A549 (cell line): ENCODE measurements around the gene SDC3.

Source experiments
- CHD2 ChIP-seq: fragments of 150-350 bp; IDR thresholded peaks from 2 replicates; pipeline ENCODE4 v1.6.1; 2014; ENCODE audit warnings: low read length; ENCODE audit not compliant: partially characterized antibody
- JUN ChIP-seq, 2 experiments: fragments of >200 bp; sonication (Bioruptor Twin); formaldehyde crosslinking; IDR thresholded peaks; 2 replicates in 1 of 2; 3 replicates in 1 of 2; pipeline ENCODE4 v1.6.1; 2016 to 2017
- KDM1A ChIP-seq: fragments of 200-600 bp; sonication (generic); IDR thresholded peaks from 2 replicates; pipeline ENCODE4 v1.6.1; 2016; ENCODE audit warnings: low read depth, mild to moderate bottlenecking
- RFX5 ChIP-seq: fragments of 450-650 bp; IDR thresholded peaks from 2 replicates; pipeline ENCODE4 v1.7.1; 2014; ENCODE audit warnings: antibody characterized with exemption, mild to moderate bottlenecking, moderate library complexity
- TP53 ChIP-seq: fragments of 250-450 bp; sonication (Bioruptor Pico); IDR thresholded peaks from 2 replicates; pipeline ENCODE4 v1.5.0; 2021; ENCODE audit warnings: mild to moderate bottlenecking, moderate library complexity
- TF ChIP-seq, protein P1 (sequence below): fragments of >200 bp; sonication (Bioruptor Twin); formaldehyde crosslinking; IDR thresholded peaks from 3 replicates; pipeline ENCODE4 v1.6.1; 2016
- TF ChIP-seq, protein P2 (sequence below): fragments of >200 bp; sonication (Bioruptor Twin); formaldehyde crosslinking; IDR thresholded peaks from 3 replicates; pipeline ENCODE4 v1.5.1; 2016

DNA sequence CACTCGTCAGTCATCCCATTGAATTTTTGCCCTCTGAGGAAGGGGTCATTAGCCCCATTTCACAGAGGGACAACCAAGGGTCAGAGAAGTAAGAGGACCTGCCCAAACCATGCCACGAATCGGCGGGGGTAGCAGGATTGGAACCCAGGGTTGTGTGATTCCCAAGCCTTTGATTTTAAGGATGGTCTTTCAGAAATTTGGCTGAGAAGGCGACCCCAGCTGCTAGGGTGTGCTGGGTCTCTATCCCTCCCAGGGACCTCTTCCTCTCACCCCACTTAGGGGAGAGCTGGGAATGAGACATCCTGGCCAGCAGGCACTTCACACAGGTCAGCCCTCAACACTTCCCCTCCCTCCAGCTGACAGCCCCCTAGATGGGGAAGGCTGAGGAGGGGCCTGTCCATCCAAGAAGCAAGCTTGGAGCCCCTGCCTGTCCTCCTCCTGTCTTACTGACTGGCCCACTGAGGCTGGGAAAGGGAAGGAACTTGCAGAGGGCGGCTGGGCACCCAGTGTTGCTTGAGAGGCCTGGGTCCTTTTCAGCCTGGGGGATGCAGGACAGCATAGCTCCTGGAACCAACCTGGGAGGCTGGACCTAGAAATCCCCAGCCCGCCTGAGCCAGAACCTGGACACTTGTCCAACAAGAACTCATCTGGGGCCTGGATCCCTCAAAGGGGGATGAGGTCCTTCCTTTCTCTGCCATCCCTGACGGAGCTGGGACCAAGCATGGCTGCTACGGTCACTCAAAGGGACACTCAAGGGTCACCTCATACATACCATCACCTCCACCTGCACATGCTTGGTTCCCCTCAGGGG, 1.7 kb downstream of the SDC3 start:
- TF ChIP-seq RFX5 (no peak), KDM1A (no peak), CHD2 (no peak), JUN (IDR thresholded peaks at IDR 0.05) (no peak), TP53 (CRISPR knock-in tag) (no peak)
- TF ChIP-seq, protein P1, sequence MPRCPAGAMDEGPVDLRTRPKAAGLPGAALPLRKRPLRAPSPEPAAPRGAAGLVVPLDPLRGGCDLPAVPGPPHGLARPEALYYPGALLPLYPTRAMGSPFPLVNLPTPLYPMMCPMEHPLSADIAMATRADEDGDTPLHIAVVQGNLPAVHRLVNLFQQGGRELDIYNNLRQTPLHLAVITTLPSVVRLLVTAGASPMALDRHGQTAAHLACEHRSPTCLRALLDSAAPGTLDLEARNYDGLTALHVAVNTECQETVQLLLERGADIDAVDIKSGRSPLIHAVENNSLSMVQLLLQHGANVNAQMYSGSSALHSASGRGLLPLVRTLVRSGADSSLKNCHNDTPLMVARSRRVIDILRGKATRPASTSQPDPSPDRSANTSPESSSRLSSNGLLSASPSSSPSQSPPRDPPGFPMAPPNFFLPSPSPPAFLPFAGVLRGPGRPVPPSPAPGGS, result no peak
- TF ChIP-seq, protein P2, sequence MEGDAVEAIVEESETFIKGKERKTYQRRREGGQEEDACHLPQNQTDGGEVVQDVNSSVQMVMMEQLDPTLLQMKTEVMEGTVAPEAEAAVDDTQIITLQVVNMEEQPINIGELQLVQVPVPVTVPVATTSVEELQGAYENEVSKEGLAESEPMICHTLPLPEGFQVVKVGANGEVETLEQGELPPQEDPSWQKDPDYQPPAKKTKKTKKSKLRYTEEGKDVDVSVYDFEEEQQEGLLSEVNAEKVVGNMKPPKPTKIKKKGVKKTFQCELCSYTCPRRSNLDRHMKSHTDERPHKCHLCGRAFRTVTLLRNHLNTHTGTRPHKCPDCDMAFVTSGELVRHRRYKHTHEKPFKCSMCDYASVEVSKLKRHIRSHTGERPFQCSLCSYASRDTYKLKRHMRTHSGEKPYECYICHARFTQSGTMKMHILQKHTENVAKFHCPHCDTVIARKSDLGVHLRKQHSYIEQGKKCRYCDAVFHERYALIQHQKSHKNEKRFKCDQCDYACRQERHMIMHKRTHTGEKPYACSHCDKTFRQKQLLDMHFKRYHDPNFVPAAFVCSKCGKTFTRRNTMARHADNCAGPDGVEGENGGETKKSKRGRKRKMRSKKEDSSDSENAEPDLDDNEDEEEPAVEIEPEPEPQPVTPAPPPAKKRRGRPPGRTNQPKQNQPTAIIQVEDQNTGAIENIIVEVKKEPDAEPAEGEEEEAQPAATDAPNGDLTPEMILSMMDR, result no peak
